Measurements from ENCODE around the gene TDRD7.

GRCh38 chr9:97365634-97366033 lies 46.3 kb upstream of the TDRD7 start:
- TF ChIP-seq GATA1 (IDR thresholded peaks at IDR 0.05; ENCODE audit: low read depth, low read length), result no peak
- TF ChIP-seq POLR2A (IDR thresholded peaks at IDR 0.05; ENCODE audit: low read length), result no peak

All from erythroblast (primary cell).